Measurements from ENCODE around the gene TRIM2.

GRCh38 chr4:153296040-153296823, 92.0 kb downstream of the TRIM2 start:
- TF ChIP-seq CTCF (IDR thresholded peaks at IDR 0.05; ENCODE audit: poor library complexity) (no peak), EZH2 (IDR thresholded peaks at IDR 0.05; ENCODE audit: borderline replicate concordance) (no peak)
